Activated naive CD4-positive, alpha-beta T cell treated with Interleukin-2 at 50 U/mL for 16 hours (primary cell): ENCODE measurements around the gene PIGL.
"Not testable (repeated sequence)": the region's sequence is repeated elsewhere in the genome, so short reads cannot be mapped to it uniquely, and the experiment has no call there.

ENCODE experiments used
- DNase-seq: peaks from one replicate; pipeline ENCODE4 v3.0.0-alpha.2; 2020

PIGL gene

GRCh38 chr17:16281351-16281750, 64.3 kb downstream of the PIGL start:
- DNase-seq, result no peak

- DNase-seq, result no peak
Observed at GRCh38 chr17:16282522-16282921, 65.5 kb downstream of the PIGL start.

GRCh38 chr17:16283705-16284104, 66.7 kb downstream of the PIGL start:
- DNase-seq, result no peak

- DNase-seq, result no peak
Observed at GRCh38 chr17:16285646-16286008, 68.6 kb downstream of the PIGL start.

GRCh38 chr17:16286009-16286946, 69.3 kb downstream of the PIGL start:
- peak; percentile 73 for DNase-seq

GRCh38 chr17:16286947-16287562, 70.0 kb downstream of the PIGL start:
- DNase-seq, result no peak

GRCh38 chr17:16287563-16288027, 70.6 kb downstream of the PIGL start:
- no peak for DNase-seq

- DNase-seq, result no peak
Observed at GRCh38 chr17:16288860-16289571, 72.0 kb downstream of the PIGL start.

- DNase-seq, result no peak
Observed at GRCh38 chr17:16293931-16294330, 76.9 kb downstream of the PIGL start.

GRCh38 chr17:16294560-16294959, 77.5 kb downstream of the PIGL start:
- DNase-seq, result no peak

- not testable (repeated sequence) for DNase-seq
Observed at GRCh38 chr17:16296072-16296471, 79.1 kb downstream of the PIGL start.

GRCh38 chr17:16297367-16298139, 80.5 kb downstream of the PIGL start:
- DNase-seq, result no peak

- no peak for DNase-seq
Observed at GRCh38 chr17:16298140-16298662, 81.2 kb downstream of the PIGL start.

- DNase-seq, result no peak
Observed at GRCh38 chr17:16300554-16300953, 83.5 kb downstream of the PIGL start.

- no peak for DNase-seq
Observed at GRCh38 chr17:16301963-16302855, 85.2 kb downstream of the PIGL start.

GRCh38 chr17:16302856-16303255, 85.8 kb downstream of the PIGL start:
- DNase-seq, result no peak

- DNase-seq, result no peak
Observed at GRCh38 chr17:16304830-16305229, 87.8 kb downstream of the PIGL start.

GRCh38 chr17:16306211-16306610, 89.2 kb downstream of the PIGL start:
- DNase-seq, result no peak

- not testable (repeated sequence) for DNase-seq
Observed at GRCh38 chr17:16312061-16312460, 95.1 kb downstream of the PIGL start.

- DNase-seq, result no peak
Observed at GRCh38 chr17:16313139-16314090, 96.4 kb downstream of the PIGL start.
